ENCODE data around the gene LRP8.

DNA sequence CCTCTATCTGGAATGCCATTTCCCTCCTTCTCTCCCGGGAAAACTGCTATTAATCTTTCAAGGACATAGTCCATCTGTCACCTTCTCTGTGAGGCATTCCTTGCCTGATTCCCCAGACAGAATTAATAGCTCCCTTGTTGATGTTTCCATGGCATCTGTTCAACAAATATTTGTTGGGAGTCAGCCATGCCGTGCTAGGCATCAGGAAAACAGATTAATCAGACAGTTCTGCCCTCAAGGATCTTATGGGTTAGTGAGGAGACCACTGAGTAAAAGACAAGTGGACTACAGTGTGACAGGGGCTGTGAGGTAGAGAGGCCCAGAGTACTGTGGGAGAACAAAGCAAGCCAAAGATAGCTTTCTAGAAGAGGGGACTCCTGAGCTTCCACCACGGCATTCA is 78.2 kb downstream of the LRP8 start:
- TF ChIP-seq, protein P1, sequence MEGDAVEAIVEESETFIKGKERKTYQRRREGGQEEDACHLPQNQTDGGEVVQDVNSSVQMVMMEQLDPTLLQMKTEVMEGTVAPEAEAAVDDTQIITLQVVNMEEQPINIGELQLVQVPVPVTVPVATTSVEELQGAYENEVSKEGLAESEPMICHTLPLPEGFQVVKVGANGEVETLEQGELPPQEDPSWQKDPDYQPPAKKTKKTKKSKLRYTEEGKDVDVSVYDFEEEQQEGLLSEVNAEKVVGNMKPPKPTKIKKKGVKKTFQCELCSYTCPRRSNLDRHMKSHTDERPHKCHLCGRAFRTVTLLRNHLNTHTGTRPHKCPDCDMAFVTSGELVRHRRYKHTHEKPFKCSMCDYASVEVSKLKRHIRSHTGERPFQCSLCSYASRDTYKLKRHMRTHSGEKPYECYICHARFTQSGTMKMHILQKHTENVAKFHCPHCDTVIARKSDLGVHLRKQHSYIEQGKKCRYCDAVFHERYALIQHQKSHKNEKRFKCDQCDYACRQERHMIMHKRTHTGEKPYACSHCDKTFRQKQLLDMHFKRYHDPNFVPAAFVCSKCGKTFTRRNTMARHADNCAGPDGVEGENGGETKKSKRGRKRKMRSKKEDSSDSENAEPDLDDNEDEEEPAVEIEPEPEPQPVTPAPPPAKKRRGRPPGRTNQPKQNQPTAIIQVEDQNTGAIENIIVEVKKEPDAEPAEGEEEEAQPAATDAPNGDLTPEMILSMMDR (IDR thresholded peaks at IDR 0.05): no peak
- TF ChIP-seq POLR2AphosphoS5 (IDR thresholded peaks at IDR 0.05; ENCODE audit: low read depth, low read length): no peak
